ENCODE results near the gene CUX1.

CUX1 gene

GRCh38 chr7:102296514-102296913, 479.1 kb downstream of the CUX1 start:
- TF ChIP-seq REST (IDR thresholded peaks at IDR 0.05; ENCODE audit: low read depth) (no peak), RAD21 (IDR thresholded peaks at IDR 0.05; ENCODE audit: low read depth) (no peak), USF1 (IDR thresholded peaks at IDR 0.05) (no peak), CREB1 (IDR thresholded peaks at IDR 0.05; ENCODE audit: low read depth) (no peak)

- TF ChIP-seq EP300 (IDR thresholded peaks at IDR 0.05; ENCODE audit: borderline replicate concordance) (no peak), MAX (IDR thresholded peaks at IDR 0.05) (no peak), TCF12 (IDR thresholded peaks at IDR 0.05; ENCODE audit: low read depth) (no peak), FOXM1 (IDR thresholded peaks at IDR 0.05; ENCODE audit: borderline replicate concordance, low read depth) (no peak), CEBPB (IDR thresholded peaks at IDR 0.05) (no peak), TAF1 (IDR thresholded peaks at IDR 0.05; ENCODE audit: low read depth) (no peak), USF1 (IDR thresholded peaks at IDR 0.05) (no peak), YY1 (IDR thresholded peaks at IDR 0.05; ENCODE audit: low read depth) (no peak), EGR1 (IDR thresholded peaks at IDR 0.05) (no peak), CREB1 (IDR thresholded peaks at IDR 0.05; ENCODE audit: low read depth) (no peak), TEAD4 (IDR thresholded peaks at IDR 0.05) (no peak), REST (IDR thresholded peaks at IDR 0.05; ENCODE audit: low read depth) (no peak), RAD21 (IDR thresholded peaks at IDR 0.05; ENCODE audit: low read depth) (no peak), NFIC (IDR thresholded peaks at IDR 0.05) (no peak), ZBTB7A (IDR thresholded peaks at IDR 0.05; ENCODE audit: low read depth) (no peak)
These were observed 480.2 kb downstream of the CUX1 start for GRCh38 chr7:102297487-102298218.

GRCh38 chr7:102300643-102301221, 483.3 kb downstream of the CUX1 start:
- TF ChIP-seq EP300 (IDR thresholded peaks at IDR 0.05; ENCODE audit: borderline replicate concordance) (no peak), MAX (IDR thresholded peaks at IDR 0.05) (no peak), CREB1 (IDR thresholded peaks at IDR 0.05; ENCODE audit: low read depth) (no peak), RAD21 (IDR thresholded peaks at IDR 0.05; ENCODE audit: low read depth) (no peak), EGR1 (IDR thresholded peaks at IDR 0.05) (no peak), ZBTB7A (IDR thresholded peaks at IDR 0.05; ENCODE audit: low read depth) (no peak), USF1 (IDR thresholded peaks at IDR 0.05) (no peak), YY1 (IDR thresholded peaks at IDR 0.05; ENCODE audit: low read depth) (no peak), TAF1 (IDR thresholded peaks at IDR 0.05; ENCODE audit: low read depth) (no peak), TEAD4 (IDR thresholded peaks at IDR 0.05) (no peak), NFIC (IDR thresholded peaks at IDR 0.05) (no peak), TCF12 (IDR thresholded peaks at IDR 0.05; ENCODE audit: low read depth) (no peak), CEBPB (IDR thresholded peaks at IDR 0.05) (no peak), FOXM1 (IDR thresholded peaks at IDR 0.05; ENCODE audit: borderline replicate concordance, low read depth) (no peak), REST (IDR thresholded peaks at IDR 0.05; ENCODE audit: low read depth) (no peak)

- TF ChIP-seq YY1 (IDR thresholded peaks at IDR 0.05; ENCODE audit: low read depth): no peak
- no peak for TF ChIP-seq EGR1 (IDR thresholded peaks at IDR 0.05)
- TF ChIP-seq NFIC (IDR thresholded peaks at IDR 0.05): no peak
- TF ChIP-seq TCF12 (IDR thresholded peaks at IDR 0.05; ENCODE audit: low read depth): no peak
These were observed 484.6 kb downstream of the CUX1 start for GRCh38 chr7:102302025-102302424.
